T-helper 17 cell (primary cell): ENCODE measurements around the gene PLCH1. TPM values are rescaled to one million over a fixed set of nuclear protein-coding genes. Genes with fewer than 3 reads are reported as not detected.

Experiments used
- ATAC-seq: fragments of 150-1000 bp; cut with Tn5 transposase; 2 replicates; pipeline ENCODE4 v1.10.0; 2021; ENCODE audit warnings: mild to moderate bottlenecking, moderate library complexity
- DNase-seq, 3 donors: peaks; one replicate each; pipeline versions ENCODE4 v3.0.0 to v3.0.0-alpha.2; 2020 to 2021
- H3K9me3 ChIP-seq: one replicate; pipeline ENCODE4 v1.7.0; 2013; ENCODE audit warnings: low read length, mild to moderate bottlenecking; ENCODE audit not compliant: control insufficient read depth, poor library complexity, severe bottlenecking
- H3K27ac Mint-ChIP-seq: one replicate; pipeline ENCODE4 v1.8.0; 2022; ENCODE audit warnings: mild to moderate bottlenecking, moderate library complexity, mixed read lengths
- H3K27me3 Mint-ChIP-seq: one replicate; pipeline ENCODE4 v1.8.0; 2022; ENCODE audit warnings: mixed read lengths
- H3K36me3 Mint-ChIP-seq: one replicate; pipeline ENCODE4 v1.8.0; 2022; ENCODE audit warnings: low read depth, mixed read lengths
- H3K4me1 Mint-ChIP-seq: one replicate; pipeline ENCODE4 v1.8.0; 2022; ENCODE audit warnings: mild to moderate bottlenecking, mixed read lengths
- H3K4me3 Mint-ChIP-seq: one replicate; pipeline ENCODE4 v1.8.0; 2022; ENCODE audit warnings: mild to moderate bottlenecking, moderate library complexity, mixed read lengths
- total RNA-seq, 4 donors: library from RNA in 2 of 4; stranded (reverse) in 2 of 4; gene quantifications; one replicate each; pipeline ENCODE4 v1.2.3 and lab custom pipeline; 2022 to 2026

The PLCH1 gene
- total RNA-seq, 2 donors from 2014 or later = 0.15 to 0.83 TPM

- no peaks in the 10 kb centered on the region for H3K9me3 ChIP-seq
- Mint-ChIP-seq H3K36me3 (no peaks in the 10 kb centered on the region), H3K27ac (no peak overlapping the region), H3K4me3 (no peak overlapping the region), H3K27me3 (no peaks in the 10 kb centered on the region), H3K4me1 (no peaks in the 10 kb centered on the region)
- DNase-seq (no peak), ATAC-seq (no peak)
These were observed 282.2 kb downstream of the PLCH1 start for GRCh38 chr3:155462672-155463071.

DNA sequence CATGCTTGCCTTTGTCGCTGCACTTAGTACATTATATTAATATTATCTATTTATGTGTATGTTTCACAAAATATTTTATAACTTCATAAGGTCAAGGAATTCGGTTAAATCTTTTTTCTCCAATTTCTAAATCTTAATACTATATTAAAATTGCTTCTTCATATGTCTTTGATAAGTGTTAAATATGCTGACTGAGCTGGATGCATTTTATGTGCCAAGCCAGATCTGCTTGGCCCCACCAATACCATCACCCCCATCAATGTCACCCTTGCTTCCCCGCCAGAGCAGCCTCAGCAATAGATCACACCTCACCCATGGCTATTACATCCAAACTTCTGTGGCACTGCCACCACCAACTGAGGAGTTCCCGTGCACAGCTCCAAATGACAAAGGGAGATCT, 287.3 kb downstream of the PLCH1 start:
- Mint-ChIP-seq H3K27me3 (no peaks in the 10 kb centered on the region), H3K4me1 (no peaks in the 10 kb centered on the region), H3K36me3 (no peaks in the 10 kb centered on the region), H3K4me3 (no peak overlapping the region), H3K27ac (no peak overlapping the region)
- H3K9me3 ChIP-seq = no peaks in the 10 kb centered on the region
- DNase-seq (no peak), ATAC-seq (no peak)

- H3K9me3 ChIP-seq = no peaks in the 10 kb centered on the region
- DNase-seq = no peak
- Mint-ChIP-seq H3K4me1 (no peaks in the 10 kb centered on the region), H3K27ac (no peak overlapping the region), H3K36me3 (no peaks in the 10 kb centered on the region), H3K27me3 (no peaks in the 10 kb centered on the region), H3K4me3 (no peak overlapping the region)
- no peak for ATAC-seq
These were observed 289.1 kb downstream of the PLCH1 start for GRCh38 chr3:155455765-155456164.

GRCh38 chr3:155453512-155453911, 291.4 kb downstream of the PLCH1 start:
- H3K27me3 Mint-ChIP-seq = no peaks in the 10 kb centered on the region
- H3K9me3 ChIP-seq = no peaks in the 10 kb centered on the region

DNA sequence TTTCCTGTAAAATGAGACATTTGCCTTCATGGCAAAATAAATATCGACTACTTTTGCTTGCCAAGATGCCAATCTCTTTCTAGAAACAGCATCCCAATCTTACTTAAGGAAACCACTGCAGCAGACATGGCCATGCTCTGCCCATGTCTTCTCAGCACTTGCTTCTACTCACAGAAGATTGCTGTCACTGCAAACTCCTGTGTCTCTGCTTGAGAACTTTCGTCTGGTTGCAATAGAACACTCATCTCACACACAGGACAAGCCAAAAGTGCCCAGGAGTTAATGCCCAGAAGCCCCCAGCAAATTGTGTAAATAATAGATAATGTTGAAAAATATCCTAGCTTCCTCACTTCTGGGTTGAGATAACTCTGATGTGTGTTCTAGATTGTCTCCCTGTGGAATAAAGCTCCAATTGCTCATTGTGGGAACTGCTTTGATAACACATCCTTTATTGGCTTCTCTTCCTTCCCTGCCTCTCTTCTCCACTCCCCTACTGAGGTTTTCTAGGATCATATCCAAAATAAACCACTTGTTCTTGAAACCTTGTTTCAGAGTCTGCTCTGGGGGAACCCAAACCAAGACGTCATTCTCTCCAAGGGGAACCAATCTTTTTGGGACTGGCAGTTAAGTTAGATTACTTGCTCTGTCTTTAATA, 295.1 kb downstream of the PLCH1 start:
- ATAC-seq (no peak), DNase-seq (no peak)
- H3K9me3 ChIP-seq = no peaks in the 10 kb centered on the region
- no peaks in the 10 kb centered on the region for H3K27me3 Mint-ChIP-seq
- H3K36me3 Mint-ChIP-seq = no peaks in the 10 kb centered on the region
- no peak overlapping the region for H3K4me3 Mint-ChIP-seq
- H3K4me1 Mint-ChIP-seq = no peaks in the 10 kb centered on the region
- H3K27ac Mint-ChIP-seq = no peak overlapping the region

More at GRCh38 chr3:155453512-155453911, 291.4 kb downstream of the PLCH1 start:
- DNase-seq (no peak), ATAC-seq (no peak)
- no peaks in the 10 kb centered on the region for H3K36me3 Mint-ChIP-seq
- no peaks in the 10 kb centered on the region for H3K4me1 Mint-ChIP-seq
- no peak overlapping the region for H3K4me3 Mint-ChIP-seq
- H3K27ac Mint-ChIP-seq = no peak overlapping the region

DNA sequence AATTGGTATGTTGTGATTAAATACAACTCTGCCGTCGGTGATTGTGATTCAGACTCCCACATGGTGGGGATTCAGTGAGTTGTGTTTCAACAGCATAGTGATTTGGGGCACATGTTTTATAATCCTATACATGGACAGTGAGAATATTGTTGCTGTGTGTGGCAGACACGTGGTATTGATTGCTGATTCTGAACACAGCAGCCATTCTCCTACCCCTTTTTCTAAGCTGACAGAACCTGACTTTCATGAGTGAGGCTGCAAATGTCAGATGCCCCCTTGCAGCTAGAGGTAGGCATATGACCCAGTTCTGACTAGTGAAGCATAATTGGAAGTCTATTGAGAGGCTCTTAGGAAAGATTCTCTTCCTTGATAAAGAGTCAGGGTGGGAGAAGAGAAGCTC, 296.3 kb downstream of the PLCH1 start:
- ATAC-seq (no peak), DNase-seq (no peak)
- no peaks in the 10 kb centered on the region for H3K27me3 Mint-ChIP-seq
- no peak overlapping the region for H3K27ac Mint-ChIP-seq
- no peak overlapping the region for H3K4me3 Mint-ChIP-seq
- H3K9me3 ChIP-seq = no peaks in the 10 kb centered on the region
- H3K36me3 Mint-ChIP-seq = no peaks in the 10 kb centered on the region
- no peaks in the 10 kb centered on the region for H3K4me1 Mint-ChIP-seq

DNA sequence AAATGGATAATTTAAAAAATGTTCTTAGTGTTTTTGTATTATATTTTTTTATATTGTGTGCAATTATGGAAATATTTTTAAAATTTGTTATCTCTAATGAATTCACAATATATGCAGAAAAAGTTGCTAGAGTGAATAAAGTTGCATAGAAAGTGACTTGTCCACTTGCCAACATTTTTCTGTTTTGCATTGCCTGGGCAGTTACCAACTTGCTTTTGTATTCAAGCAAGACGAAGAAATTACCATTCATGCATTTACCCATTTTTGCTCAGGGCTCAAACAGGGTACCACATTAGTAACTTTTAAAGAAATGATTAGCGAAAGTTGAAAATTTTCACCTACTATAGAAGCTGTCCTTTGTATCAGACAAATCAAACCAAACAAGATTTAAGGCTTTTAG, 298.5 kb downstream of the PLCH1 start:
- Mint-ChIP-seq H3K27ac (no peak overlapping the region), H3K4me3 (no peak overlapping the region), H3K4me1 (no peaks in the 10 kb centered on the region), H3K27me3 (no peaks in the 10 kb centered on the region), H3K36me3 (no peaks in the 10 kb centered on the region)
- no peak for ATAC-seq
- no peaks in the 10 kb centered on the region for H3K9me3 ChIP-seq
- DNase-seq = no peak

DNA sequence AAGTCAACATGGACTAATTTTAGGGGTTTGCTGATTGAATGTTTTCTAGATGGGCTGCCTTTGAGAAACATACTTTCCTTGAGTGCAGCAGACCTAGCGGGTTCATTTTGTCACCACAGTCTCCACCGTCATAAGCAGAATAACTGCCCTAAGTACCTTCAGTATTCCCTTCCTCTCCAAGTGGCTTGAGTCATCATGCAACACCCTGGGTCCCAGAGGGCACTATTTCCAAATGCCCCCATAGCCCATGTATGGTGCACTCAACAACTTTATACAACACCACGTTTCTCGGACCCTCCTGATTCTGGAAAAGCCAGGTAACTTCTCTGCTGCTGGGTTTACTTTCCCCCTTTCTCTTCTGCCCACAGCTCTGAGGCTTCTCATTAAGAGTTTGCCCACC, 300.1 kb downstream of the PLCH1 start:
- H3K4me1 Mint-ChIP-seq = no peaks in the 10 kb centered on the region
- DNase-seq = no peak
- no peaks in the 10 kb centered on the region for H3K9me3 ChIP-seq
- no peaks in the 10 kb centered on the region for H3K36me3 Mint-ChIP-seq
- no peak overlapping the region for H3K4me3 Mint-ChIP-seq
- no peaks in the 10 kb centered on the region for H3K27me3 Mint-ChIP-seq
- no peak overlapping the region for H3K27ac Mint-ChIP-seq
- no peak for ATAC-seq

DNA sequence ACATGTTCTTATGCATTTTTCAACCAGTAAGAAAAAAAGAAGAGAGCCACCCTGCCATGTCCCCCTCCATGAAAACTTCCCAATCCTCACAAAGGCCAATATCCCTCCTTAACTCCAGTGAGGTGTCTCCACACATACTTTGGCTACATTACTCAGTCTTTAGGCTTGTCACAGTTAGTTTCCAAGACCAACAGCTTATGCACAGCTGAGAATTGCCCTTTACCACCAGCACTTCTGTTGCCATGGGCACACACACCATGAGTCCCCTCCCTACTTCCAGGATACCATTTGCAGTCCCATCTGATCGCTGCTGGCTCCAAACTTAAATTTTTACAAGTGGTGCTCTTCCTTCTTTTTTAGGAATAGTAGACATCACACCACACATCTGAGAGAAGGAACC, 301.1 kb downstream of the PLCH1 start:
- ATAC-seq (no peak), DNase-seq (no peak)
- H3K9me3 ChIP-seq = no peaks in the 10 kb centered on the region
- Mint-ChIP-seq H3K4me3 (no peak overlapping the region), H3K4me1 (no peaks in the 10 kb centered on the region), H3K36me3 (no peaks in the 10 kb centered on the region), H3K27ac (no peak overlapping the region), H3K27me3 (no peaks in the 10 kb centered on the region)

GRCh38 chr3:155442072-155442471, 302.8 kb downstream of the PLCH1 start:
- Mint-ChIP-seq H3K27ac (no peak overlapping the region), H3K36me3 (no peaks in the 10 kb centered on the region)

GRCh38 chr3:155441506-155441905, 303.4 kb downstream of the PLCH1 start:
- no peaks in the 10 kb centered on the region for H3K9me3 ChIP-seq
- no peak for DNase-seq
- no peak overlapping the region for H3K27ac Mint-ChIP-seq
- no peaks in the 10 kb centered on the region for H3K4me1 Mint-ChIP-seq
- no peaks in the 10 kb centered on the region for H3K36me3 Mint-ChIP-seq
- no peak for ATAC-seq
- H3K4me3 Mint-ChIP-seq = no peak overlapping the region
- H3K27me3 Mint-ChIP-seq = no peaks in the 10 kb centered on the region

More at GRCh38 chr3:155442072-155442471, 302.8 kb downstream of the PLCH1 start:
- ATAC-seq = no peak
- H3K4me3 Mint-ChIP-seq = no peak overlapping the region
- H3K9me3 ChIP-seq = no peaks in the 10 kb centered on the region
- DNase-seq = no peak
- H3K27me3 Mint-ChIP-seq = no peaks in the 10 kb centered on the region
- no peaks in the 10 kb centered on the region for H3K4me1 Mint-ChIP-seq

DNA sequence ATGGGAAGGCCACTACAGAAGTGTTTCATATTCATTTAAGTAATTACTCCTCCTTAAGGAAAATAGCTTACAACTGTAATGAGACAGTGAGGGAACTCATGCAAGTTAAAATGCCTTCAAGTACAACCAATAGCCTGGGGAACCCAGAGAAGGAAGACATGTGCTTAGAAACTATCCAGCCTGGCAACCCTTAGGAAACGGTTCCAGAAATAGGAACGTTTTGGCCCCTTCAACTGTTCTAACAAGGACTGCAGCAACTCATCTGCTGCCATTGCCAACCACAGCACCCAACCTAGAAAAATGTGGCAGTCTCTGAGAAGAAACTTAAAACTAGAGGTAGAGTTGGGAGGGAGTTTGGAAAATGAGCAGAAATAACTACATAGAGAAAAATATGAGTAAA, 303.8 kb downstream of the PLCH1 start:
- no peak overlapping the region for H3K4me3 Mint-ChIP-seq
- no peak overlapping the region for H3K27ac Mint-ChIP-seq
- ATAC-seq = no peak
- H3K9me3 ChIP-seq = no peaks in the 10 kb centered on the region
- H3K4me1 Mint-ChIP-seq = no peaks in the 10 kb centered on the region
- DNase-seq = no peak
- peaks cover 4% of the 10 kb centered on the region for H3K27me3 Mint-ChIP-seq
- no peaks in the 10 kb centered on the region for H3K36me3 Mint-ChIP-seq

GRCh38 chr3:155435821-155436220, 309.1 kb downstream of the PLCH1 start:
- DNase-seq (no peak), ATAC-seq (no peak)
- no peaks in the 10 kb centered on the region for H3K36me3 Mint-ChIP-seq
- H3K4me1 Mint-ChIP-seq = no peaks in the 10 kb centered on the region
- H3K27me3 Mint-ChIP-seq = peaks cover 5% of the 10 kb centered on the region
- H3K4me3 Mint-ChIP-seq = no peak overlapping the region
- no peaks in the 10 kb centered on the region for H3K9me3 ChIP-seq
- H3K27ac Mint-ChIP-seq = no peak overlapping the region

DNA sequence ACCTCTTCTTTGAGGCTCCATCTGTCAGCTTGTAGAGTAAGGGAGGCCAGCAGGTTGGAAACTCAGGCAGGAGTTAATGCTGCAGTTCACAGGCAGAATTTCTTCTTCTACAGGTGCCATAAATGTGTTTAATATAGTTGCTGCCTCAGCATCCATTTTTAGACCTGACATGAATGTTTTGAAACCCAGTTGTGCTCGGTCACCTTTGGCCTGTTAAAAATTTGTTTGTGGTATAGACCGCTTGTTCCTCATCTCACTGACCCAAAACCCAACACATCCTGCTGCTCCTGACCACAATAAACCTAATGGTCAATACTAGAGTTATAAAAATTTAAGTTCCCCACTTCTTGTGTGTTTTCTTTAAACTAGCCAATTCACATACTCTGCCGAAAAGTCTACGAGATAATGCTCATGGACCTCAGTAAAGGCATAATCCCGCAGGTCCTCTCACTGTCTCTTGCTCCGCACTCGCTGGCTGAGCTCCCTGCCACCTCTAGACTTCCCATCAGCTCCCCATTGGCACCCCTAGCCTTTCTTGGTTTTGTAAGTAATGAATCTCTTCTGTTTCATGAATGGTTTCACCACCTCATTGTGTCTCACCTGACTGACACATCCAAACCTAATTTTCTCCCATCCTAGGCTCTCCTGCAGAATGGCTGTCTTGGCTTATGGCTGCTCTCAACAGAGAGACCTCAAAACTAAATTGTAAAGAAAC, 312.9 kb downstream of the PLCH1 start:
- Mint-ChIP-seq H3K27me3 (peaks cover 5% of the 10 kb centered on the region), H3K27ac (no peak overlapping the region), H3K4me1 (no peaks in the 10 kb centered on the region), H3K36me3 (no peaks in the 10 kb centered on the region), H3K4me3 (no peak overlapping the region)
- DNase-seq (no peak), ATAC-seq (no peak)
- H3K9me3 ChIP-seq = no peaks in the 10 kb centered on the region
